LNCaP clone FGC (cell line): ENCODE measurements around the gene TRPM7.
A peak's percentile ranks its signal among the peaks of the same experiment; 100 is the strongest.

Source experiments
- DNase-seq: peaks from one replicate; pipeline ENCODE4 v3.0.0-alpha.2; 2011; ENCODE audit warnings: low read depth
- H3K4me3 ChIP-seq: 2 replicates; pipeline ENCODE4 v1.5.1; 2011; ENCODE audit warnings: mild to moderate bottlenecking, low read depth, low read length, control low read depth
- TF ChIP-seq, protein P1 (sequence below): IDR thresholded peaks from 2 replicates; pipeline ENCODE4 v1.5.1; 2012; ENCODE audit warnings: mild to moderate bottlenecking; ENCODE audit not compliant: control insufficient read depth, insufficient read depth; ENCODE audit errors: extremely low read depth

TRPM7 gene

GRCh38 chr15:50686469-50687301 lies at the start of gene TRPM7:
TSS of gene TRPM7 (minus strand) at chr15:50686797. CDS start at chr15:50686533, 264 bp downstream.
- TF ChIP-seq, protein P1, sequence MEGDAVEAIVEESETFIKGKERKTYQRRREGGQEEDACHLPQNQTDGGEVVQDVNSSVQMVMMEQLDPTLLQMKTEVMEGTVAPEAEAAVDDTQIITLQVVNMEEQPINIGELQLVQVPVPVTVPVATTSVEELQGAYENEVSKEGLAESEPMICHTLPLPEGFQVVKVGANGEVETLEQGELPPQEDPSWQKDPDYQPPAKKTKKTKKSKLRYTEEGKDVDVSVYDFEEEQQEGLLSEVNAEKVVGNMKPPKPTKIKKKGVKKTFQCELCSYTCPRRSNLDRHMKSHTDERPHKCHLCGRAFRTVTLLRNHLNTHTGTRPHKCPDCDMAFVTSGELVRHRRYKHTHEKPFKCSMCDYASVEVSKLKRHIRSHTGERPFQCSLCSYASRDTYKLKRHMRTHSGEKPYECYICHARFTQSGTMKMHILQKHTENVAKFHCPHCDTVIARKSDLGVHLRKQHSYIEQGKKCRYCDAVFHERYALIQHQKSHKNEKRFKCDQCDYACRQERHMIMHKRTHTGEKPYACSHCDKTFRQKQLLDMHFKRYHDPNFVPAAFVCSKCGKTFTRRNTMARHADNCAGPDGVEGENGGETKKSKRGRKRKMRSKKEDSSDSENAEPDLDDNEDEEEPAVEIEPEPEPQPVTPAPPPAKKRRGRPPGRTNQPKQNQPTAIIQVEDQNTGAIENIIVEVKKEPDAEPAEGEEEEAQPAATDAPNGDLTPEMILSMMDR: no peak
- DNase-seq: peak; percentile 51
- peak within 1 kb of the TSS; percentile 83 for H3K4me3 ChIP-seq

- DNase-seq: no peak
- no peak overlapping the region for H3K4me3 ChIP-seq
- TF ChIP-seq, protein P1: no peak
Observed at GRCh38 chr15:50735156-50735555, 48.6 kb upstream of the TRPM7 start.

DNA sequence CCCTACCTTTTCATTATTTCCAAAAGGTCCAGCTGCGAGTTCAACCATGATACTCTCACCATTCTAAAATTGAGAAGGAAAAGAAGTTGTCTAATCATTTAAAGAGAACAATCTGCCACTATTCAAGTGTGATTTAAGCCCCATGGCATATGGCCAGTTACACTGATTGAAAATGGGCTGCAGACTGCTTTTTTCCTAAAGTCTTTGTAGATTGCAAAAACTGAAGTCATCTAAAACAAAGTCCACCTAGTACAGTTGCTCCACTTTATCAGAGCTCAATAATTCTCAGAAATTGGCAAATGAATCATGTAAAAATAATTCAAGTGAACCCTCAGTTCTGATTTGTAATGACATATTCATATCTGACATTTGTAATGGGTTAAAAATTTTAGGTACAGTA lies 39.7 kb upstream of the TRPM7 start:
- DNase-seq: no peak
- TF ChIP-seq, protein P1: no peak
- no peak overlapping the region for H3K4me3 ChIP-seq

DNA sequence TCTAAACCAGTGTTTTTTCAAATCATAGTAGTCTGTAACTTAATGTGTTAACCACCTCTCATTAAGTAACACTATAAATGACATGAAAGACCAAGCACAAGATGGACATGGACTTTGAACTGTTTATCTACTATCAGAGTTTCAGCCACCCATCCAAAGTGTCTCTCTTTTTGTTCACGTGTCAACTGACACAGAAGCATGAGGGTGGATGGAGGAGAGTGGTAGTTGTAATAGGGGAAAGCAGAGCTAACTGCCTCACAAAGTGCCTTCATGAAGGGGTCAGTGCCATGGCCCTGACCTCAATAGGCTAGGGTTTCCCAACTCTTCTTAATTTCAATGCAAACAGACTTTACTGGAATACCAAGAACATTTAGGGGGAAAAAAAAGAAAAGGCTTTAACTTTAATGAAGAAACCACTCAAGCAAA lies 32.1 kb upstream of the TRPM7 start:
- no peak overlapping the region for H3K4me3 ChIP-seq
- TF ChIP-seq, protein P1: no peak
- DNase-seq: no peak

DNA sequence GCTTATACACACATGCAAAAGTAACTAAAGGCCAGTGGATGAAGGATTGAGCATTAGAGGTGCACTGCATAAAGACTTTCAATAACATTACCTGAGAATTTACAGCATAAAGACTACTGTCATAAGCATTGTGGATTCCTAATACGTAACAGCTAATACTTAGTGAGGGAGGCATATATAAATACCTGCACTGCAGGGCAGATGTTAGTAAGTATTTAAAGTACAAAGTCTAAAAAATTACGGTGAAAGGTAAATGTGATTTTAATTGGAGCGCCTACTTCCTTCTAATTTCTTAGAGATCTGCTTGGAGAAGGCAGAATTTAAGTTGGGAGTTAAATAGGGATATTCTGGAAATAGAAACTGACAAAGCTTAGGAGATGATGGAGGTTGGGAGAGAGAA lies 25.4 kb upstream of the TRPM7 start:
- no peak for DNase-seq
- no peak overlapping the region for H3K4me3 ChIP-seq
- TF ChIP-seq, protein P1: no peak

DNA sequence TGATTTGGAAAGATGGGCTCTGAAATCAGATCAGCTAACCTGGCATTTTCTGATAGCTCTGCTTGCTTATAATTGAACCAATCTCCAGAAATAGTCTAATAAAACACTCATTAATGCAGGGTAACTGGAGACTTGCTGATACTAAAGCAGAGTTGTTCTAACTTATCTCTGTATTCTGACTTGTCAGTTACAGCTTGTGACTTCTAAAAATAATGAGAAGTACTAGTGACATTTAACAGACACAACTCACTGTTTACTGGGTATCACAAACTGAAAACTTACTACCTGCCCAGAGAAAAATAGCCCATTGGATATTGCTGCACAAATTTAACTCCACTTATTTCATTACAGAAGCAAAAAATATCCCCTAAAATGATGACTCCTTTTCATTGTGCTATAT lies 24.0 kb upstream of the TRPM7 start:
- DNase-seq: no peak
- TF ChIP-seq, protein P1: no peak
- H3K4me3 ChIP-seq: no peak overlapping the region

DNA sequence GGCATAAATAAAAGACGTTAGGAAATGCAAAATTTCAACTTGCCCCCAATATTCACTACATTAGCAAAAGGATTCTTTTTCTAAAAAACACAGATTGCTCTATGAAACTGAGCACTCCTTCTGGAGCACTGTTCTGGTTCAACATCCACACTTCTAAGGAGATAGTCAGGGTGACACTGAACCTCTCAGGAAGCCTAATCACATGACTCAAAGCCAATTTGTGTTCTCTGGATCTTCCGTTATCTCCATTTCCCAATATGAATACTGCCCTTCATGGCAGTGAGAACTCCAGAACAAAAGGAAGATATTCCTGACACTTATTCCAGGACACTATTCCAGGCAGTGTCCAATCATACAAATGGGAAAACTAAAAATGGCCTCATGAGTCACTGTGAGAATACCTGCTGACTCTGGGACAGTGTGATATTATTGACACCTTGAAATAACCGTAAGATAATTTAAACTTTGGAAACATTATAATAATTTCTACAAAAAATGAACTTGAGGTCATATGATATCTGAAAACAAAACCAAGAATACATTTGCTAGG lies 21.4 kb upstream of the TRPM7 start:
- no peak for DNase-seq
- TF ChIP-seq, protein P1: no peak
- no peak overlapping the region for H3K4me3 ChIP-seq
